Ishikawa (cell line): ENCODE measurements around the gene C5orf58.

ENCODE experiments used
- CEBPB ChIP-seq: IDR thresholded peaks from 2 replicates; pipeline ENCODE4 v1.6.1; 2012
- EGR1 ChIP-seq: IDR thresholded peaks from 2 replicates; pipeline ENCODE4 v1.6.1; 2012
- EP300 ChIP-seq: IDR thresholded peaks from 2 replicates; pipeline ENCODE4 v1.6.1; 2012; ENCODE audit warnings: borderline replicate concordance
- FOXM1 ChIP-seq: IDR thresholded peaks from 2 replicates; pipeline ENCODE4 v1.6.1; 2012; ENCODE audit warnings: low read depth, borderline replicate concordance
- MAX ChIP-seq: IDR thresholded peaks from 2 replicates; pipeline ENCODE4 v1.6.1; 2012
- NFIC ChIP-seq: IDR thresholded peaks from 2 replicates; pipeline ENCODE4 v1.6.1; 2012
- RAD21 ChIP-seq: IDR thresholded peaks from 2 replicates; pipeline ENCODE4 v1.6.1; 2012; ENCODE audit warnings: low read depth
- TAF1 ChIP-seq: IDR thresholded peaks from 2 replicates; pipeline ENCODE4 v1.6.1; 2012; ENCODE audit warnings: low read depth, mild to moderate bottlenecking
- TCF12 ChIP-seq: IDR thresholded peaks from 2 replicates; pipeline ENCODE4 v1.6.1; 2012; ENCODE audit warnings: low read depth
- YY1 ChIP-seq: IDR thresholded peaks from 2 replicates; pipeline ENCODE4 v1.6.1; 2012; ENCODE audit warnings: low read depth
- TF ChIP-seq, protein P1 (sequence below): IDR thresholded peaks from 2 replicates; pipeline ENCODE4 v1.6.1; 2012
- TF ChIP-seq, protein P2 (sequence below): IDR thresholded peaks from 2 replicates; pipeline ENCODE4 v1.6.1; 2012; ENCODE audit warnings: low read depth, mild to moderate bottlenecking

DNA sequence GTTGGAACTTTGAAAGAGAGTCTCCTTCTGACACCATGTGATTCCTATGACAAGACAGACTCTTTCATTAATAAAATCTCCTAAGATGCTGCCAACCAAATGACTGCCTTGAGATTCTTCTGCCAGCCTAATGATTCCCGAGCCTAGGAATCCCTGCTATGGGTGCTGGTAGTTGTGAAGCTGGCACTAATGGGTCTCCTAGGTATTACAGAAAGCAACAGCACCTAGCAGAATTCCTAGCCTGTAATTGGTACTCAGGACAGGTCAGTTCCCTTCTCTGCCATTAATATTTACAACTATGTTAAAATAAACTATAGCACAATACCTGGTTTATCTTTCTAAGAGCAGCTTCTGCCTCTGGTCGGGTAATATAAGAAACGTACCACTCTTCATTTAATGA lies 19.3 kb downstream of the C5orf58 start:
- TF ChIP-seq NFIC (no peak), MAX (no peak), YY1 (no peak), TAF1 (no peak), FOXM1 (no peak), CEBPB (no peak), EP300 (no peak), EGR1 (no peak), TCF12 (no peak), RAD21 (no peak)
- TF ChIP-seq, protein P1, sequence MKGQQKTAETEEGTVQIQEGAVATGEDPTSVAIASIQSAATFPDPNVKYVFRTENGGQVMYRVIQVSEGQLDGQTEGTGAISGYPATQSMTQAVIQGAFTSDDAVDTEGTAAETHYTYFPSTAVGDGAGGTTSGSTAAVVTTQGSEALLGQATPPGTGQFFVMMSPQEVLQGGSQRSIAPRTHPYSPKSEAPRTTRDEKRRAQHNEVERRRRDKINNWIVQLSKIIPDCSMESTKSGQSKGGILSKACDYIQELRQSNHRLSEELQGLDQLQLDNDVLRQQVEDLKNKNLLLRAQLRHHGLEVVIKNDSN = no peak
- TF ChIP-seq, protein P2, sequence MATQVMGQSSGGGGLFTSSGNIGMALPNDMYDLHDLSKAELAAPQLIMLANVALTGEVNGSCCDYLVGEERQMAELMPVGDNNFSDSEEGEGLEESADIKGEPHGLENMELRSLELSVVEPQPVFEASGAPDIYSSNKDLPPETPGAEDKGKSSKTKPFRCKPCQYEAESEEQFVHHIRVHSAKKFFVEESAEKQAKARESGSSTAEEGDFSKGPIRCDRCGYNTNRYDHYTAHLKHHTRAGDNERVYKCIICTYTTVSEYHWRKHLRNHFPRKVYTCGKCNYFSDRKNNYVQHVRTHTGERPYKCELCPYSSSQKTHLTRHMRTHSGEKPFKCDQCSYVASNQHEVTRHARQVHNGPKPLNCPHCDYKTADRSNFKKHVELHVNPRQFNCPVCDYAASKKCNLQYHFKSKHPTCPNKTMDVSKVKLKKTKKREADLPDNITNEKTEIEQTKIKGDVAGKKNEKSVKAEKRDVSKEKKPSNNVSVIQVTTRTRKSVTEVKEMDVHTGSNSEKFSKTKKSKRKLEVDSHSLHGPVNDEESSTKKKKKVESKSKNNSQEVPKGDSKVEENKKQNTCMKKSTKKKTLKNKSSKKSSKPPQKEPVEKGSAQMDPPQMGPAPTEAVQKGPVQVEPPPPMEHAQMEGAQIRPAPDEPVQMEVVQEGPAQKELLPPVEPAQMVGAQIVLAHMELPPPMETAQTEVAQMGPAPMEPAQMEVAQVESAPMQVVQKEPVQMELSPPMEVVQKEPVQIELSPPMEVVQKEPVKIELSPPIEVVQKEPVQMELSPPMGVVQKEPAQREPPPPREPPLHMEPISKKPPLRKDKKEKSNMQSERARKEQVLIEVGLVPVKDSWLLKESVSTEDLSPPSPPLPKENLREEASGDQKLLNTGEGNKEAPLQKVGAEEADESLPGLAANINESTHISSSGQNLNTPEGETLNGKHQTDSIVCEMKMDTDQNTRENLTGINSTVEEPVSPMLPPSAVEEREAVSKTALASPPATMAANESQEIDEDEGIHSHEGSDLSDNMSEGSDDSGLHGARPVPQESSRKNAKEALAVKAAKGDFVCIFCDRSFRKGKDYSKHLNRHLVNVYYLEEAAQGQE = no peak
